DOHH2 (cell line): ENCODE measurements around the gene OTOP3.
"Not testable (repeated sequence)": the region's sequence is repeated elsewhere in the genome, so short reads cannot be mapped to it uniquely, and the experiment has no call there.

Experiments used
- H3F3A ChIP-seq: fragments of 200-600 bp; sonication (generic), shearing (Covaris generic); 2 replicates; pipeline ENCODE4 v1.6.0; 2016; ENCODE audit warnings: antibody characterized with exemption, mild to moderate bottlenecking; ENCODE audit not compliant: control insufficient read depth, insufficient read depth
- H3K27ac ChIP-seq: fragments of 200-600 bp; sonication (generic); 2 replicates; pipeline ENCODE4 v1.5.1; 2014; ENCODE audit warnings: low read depth, mild to moderate bottlenecking, low read length, moderate library complexity
- H3K27me3 ChIP-seq: fragments of 200-600 bp; sonication (generic); 2 replicates; pipeline ENCODE4 v1.6.1; 2014; ENCODE audit warnings: mild to moderate bottlenecking, low read length, mixed read lengths; ENCODE audit not compliant: control insufficient read depth
- H3K36me3 ChIP-seq: fragments of 200-600 bp; sonication (generic); 2 replicates; pipeline ENCODE4 v1.6.1; 2014; ENCODE audit warnings: mild to moderate bottlenecking, low read length, moderate library complexity, mixed read lengths; ENCODE audit not compliant: control insufficient read depth
- H3K4me1 ChIP-seq: fragments of 200-600 bp; sonication (generic); 2 replicates; pipeline ENCODE4 v1.6.1; 2014; ENCODE audit warnings: mild to moderate bottlenecking, low read length, mixed read lengths; ENCODE audit not compliant: control insufficient read depth
- H3K4me2 ChIP-seq: fragments of 200-600 bp; sonication (generic); 2 replicates; pipeline ENCODE4 v1.6.0; 2014; ENCODE audit warnings: mild to moderate bottlenecking, low read length, moderate library complexity
- H3K4me3 ChIP-seq: fragments of 200-600 bp; sonication (generic); 2 replicates; pipeline ENCODE4 v1.5.1; 2014; ENCODE audit warnings: mild to moderate bottlenecking, low read length, mixed read lengths
- H3K79me2 ChIP-seq: fragments of 200-600 bp; sonication (generic); 2 replicates; pipeline ENCODE4 v1.6.1; 2014; ENCODE audit warnings: mild to moderate bottlenecking, low read length, mixed read lengths; ENCODE audit not compliant: control insufficient read depth
- H3K9me2 ChIP-seq: fragments of 200-600 bp; sonication (generic); replicated peaks from 2 replicates; pipeline ENCODE4 v1.6.1; 2014; ENCODE audit warnings: mild to moderate bottlenecking, low read length, mixed read lengths; ENCODE audit not compliant: control insufficient read depth
- H3K9me3 ChIP-seq: fragments of 200-600 bp; sonication (generic); 2 replicates; pipeline ENCODE4 v1.6.1; 2014; ENCODE audit warnings: antibody characterized with exemption, low read length, mixed read lengths; ENCODE audit not compliant: control insufficient read depth, insufficient read depth
- H4K20me1 ChIP-seq: fragments of 200-600 bp; sonication (generic); 2 replicates; pipeline ENCODE4 v1.6.0; 2014; ENCODE audit warnings: low read depth, mild to moderate bottlenecking, antibody characterized with exemption, low read length, moderate library complexity; ENCODE audit not compliant: control insufficient read depth, insufficient read depth
- EZH2phosphoT487 ChIP-seq: fragments of 200-600 bp; sonication (generic); IDR thresholded peaks from 2 replicates; pipeline ENCODE4 v1.6.1; 2017; ENCODE audit warnings: borderline replicate concordance, mild to moderate bottlenecking, antibody characterized with exemption, low read length, moderate library complexity, mixed read lengths
- TF ChIP-seq, protein P1 (sequence below): fragments of 200-600 bp; sonication (generic); IDR thresholded peaks from one replicate; pipeline ENCODE4 v1.5.1; 2014; ENCODE audit warnings: antibody characterized with exemption, mild to moderate bottlenecking, low read depth, low read length; ENCODE audit not compliant: poor library complexity, severe bottlenecking

Gene OTOP3

GRCh38 chr17:74981318-74981978 lies 45.8 kb downstream of the OTOP3 start:
- H3K4me3 ChIP-seq = peak overlapping the region; percentile 76
- peaks cover 12% of the 10 kb centered on the region for H3K4me1 ChIP-seq
- TF ChIP-seq EZH2phosphoT487 = no peak
- TF ChIP-seq, protein P1, sequence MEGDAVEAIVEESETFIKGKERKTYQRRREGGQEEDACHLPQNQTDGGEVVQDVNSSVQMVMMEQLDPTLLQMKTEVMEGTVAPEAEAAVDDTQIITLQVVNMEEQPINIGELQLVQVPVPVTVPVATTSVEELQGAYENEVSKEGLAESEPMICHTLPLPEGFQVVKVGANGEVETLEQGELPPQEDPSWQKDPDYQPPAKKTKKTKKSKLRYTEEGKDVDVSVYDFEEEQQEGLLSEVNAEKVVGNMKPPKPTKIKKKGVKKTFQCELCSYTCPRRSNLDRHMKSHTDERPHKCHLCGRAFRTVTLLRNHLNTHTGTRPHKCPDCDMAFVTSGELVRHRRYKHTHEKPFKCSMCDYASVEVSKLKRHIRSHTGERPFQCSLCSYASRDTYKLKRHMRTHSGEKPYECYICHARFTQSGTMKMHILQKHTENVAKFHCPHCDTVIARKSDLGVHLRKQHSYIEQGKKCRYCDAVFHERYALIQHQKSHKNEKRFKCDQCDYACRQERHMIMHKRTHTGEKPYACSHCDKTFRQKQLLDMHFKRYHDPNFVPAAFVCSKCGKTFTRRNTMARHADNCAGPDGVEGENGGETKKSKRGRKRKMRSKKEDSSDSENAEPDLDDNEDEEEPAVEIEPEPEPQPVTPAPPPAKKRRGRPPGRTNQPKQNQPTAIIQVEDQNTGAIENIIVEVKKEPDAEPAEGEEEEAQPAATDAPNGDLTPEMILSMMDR = no peak
- H3K9me2 ChIP-seq = no peaks in the 10 kb centered on the region
- no peaks in the 10 kb centered on the region for H4K20me1 ChIP-seq
- peak overlapping the region; percentile 97 for H3K4me2 ChIP-seq
- H3K9me3 ChIP-seq = no peaks in the 10 kb centered on the region
- H3K36me3 ChIP-seq = no peaks in the 10 kb centered on the region
- no peak overlapping the region for H3K27ac ChIP-seq
- H3F3A ChIP-seq = no peaks in the 10 kb centered on the region
- no peaks in the 10 kb centered on the region for H3K79me2 ChIP-seq
- peaks cover 33% of the 10 kb centered on the region for H3K27me3 ChIP-seq

DNA sequence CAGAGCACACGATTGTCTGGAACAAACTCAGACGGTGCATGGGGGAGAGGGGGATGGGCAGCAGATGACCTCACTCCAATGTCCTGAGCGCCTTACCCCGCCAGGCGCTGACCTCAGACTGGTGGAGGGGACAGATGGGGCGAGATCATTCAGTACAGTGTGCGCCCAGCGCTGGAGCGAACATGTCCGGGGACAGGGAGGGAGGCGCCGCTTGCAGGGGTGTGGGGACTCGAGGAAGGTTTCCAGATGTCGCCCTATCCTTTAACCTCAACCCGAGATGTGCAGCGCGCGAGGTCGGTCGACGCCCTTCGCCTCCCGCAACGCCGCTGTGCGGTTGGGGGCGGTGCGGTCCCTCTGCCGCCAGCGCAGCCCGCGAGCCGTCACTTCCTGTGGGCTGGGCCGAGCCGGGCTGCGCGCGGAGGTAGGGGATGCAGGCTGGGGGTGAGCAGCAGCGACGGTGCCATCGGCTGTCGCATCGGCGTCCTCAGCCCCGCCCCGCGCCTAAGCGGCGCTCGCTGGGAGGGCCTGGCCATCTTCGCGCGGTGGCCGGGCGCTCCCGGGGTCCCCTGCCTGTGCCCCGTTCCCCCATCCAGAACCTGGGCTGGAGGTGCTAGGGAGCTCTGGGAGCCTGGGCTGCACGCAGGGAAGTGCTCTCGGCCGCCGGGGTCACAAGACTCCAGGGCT lies 46.4 kb downstream of the OTOP3 start:
- H3K27me3 ChIP-seq = peaks cover 38% of the 10 kb centered on the region
- H4K20me1 ChIP-seq = no peaks in the 10 kb centered on the region
- TF ChIP-seq, protein P1 = no peak
- TF ChIP-seq EZH2phosphoT487 = no peak
- no peaks in the 10 kb centered on the region for H3K79me2 ChIP-seq
- no peaks in the 10 kb centered on the region for H3K36me3 ChIP-seq
- H3K9me2 ChIP-seq = no peaks in the 10 kb centered on the region
- H3K4me2 ChIP-seq = peak overlapping the region; percentile 97
- H3K27ac ChIP-seq = no peak overlapping the region
- no peaks in the 10 kb centered on the region for H3F3A ChIP-seq
- no peaks in the 10 kb centered on the region for H3K9me3 ChIP-seq
- H3K4me1 ChIP-seq = peaks cover 14% of the 10 kb centered on the region
- H3K4me3 ChIP-seq = peak overlapping the region; percentile 76

DNA sequence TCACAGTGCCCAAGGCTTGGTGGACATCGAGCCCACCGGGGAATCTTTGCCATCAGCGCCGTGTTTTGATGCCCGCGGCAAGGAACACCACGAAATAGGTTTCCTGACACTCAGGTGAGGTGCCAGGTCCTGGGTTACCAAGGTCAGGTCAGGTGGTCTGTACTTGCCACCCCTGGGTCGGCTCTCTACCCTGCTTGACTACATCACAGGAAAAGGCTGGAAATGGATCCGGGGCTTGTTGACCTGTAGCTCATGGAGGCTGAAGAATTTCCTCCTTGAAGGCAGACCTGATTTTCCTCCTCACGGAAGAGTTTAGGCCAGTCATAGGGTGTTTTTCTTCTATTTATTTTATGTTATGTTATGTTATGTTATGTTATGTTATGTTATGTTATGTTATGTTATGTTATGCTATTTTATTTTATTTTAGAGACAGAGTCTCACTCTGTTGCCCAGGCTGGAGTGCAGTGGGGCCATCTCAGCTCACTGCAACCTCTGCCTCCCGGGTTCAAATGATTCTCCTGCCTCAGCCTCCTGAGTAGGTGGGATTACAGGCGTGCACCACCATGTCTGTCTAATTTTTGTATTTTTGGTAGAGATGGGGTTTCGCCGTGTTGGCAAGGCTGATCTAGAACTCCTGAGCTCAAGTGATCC lies 47.1 kb downstream of the OTOP3 start:
- H3K27ac ChIP-seq, H3K9me3 ChIP-seq, H3F3A ChIP-seq, H3K79me2 ChIP-seq, H4K20me1 ChIP-seq, H3K36me3 ChIP-seq, H3K9me2 ChIP-seq: not testable (repeated sequence)
- Histone ChIP-seq H3K4me3 (peak overlapping the region; percentile 76), H3K4me1 (peaks cover 16% of the 10 kb centered on the region), H3K4me2 (peak overlapping the region; percentile 97), H3K27me3 (peaks cover 40% of the 10 kb centered on the region)

GRCh38 chr17:74986206-74986576 lies 50.5 kb downstream of the OTOP3 start:
- H3K79me2 ChIP-seq = no peaks in the 10 kb centered on the region
- H3K4me2 ChIP-seq = no peak overlapping the region
- H3K27ac ChIP-seq = no peak overlapping the region
- no peaks in the 10 kb centered on the region for H3K9me3 ChIP-seq
- no peaks in the 10 kb centered on the region for H3K9me2 ChIP-seq
- no peak overlapping the region for H3K4me3 ChIP-seq
- peaks cover 53% of the 10 kb centered on the region for H3K27me3 ChIP-seq
- H3F3A ChIP-seq = no peaks in the 10 kb centered on the region
- H3K4me1 ChIP-seq = peaks cover 22% of the 10 kb centered on the region
- H4K20me1 ChIP-seq = no peaks in the 10 kb centered on the region
- H3K36me3 ChIP-seq = no peaks in the 10 kb centered on the region
- TF ChIP-seq, protein P1 = no peak
- TF ChIP-seq EZH2phosphoT487 = no peak
